A673 (cell line): Measurements from ENCODE around the gene TERT. TPM values are rescaled to one million over a fixed set of nuclear protein-coding genes. Genes with fewer than 3 reads are reported as not detected.

Experiments used
- BruUV-seq: library from RNA; stranded (reverse); fragments of 400-500 nt; replicated peaks from 2 replicates; lab custom pipeline; 2021; lab: Mats Ljungman, UMichigan
- CTCF ChIA-PET: fragments of 300-600 bp; sonication (Branson Sonifier 250); formaldehyde crosslinking; loops from one replicate; lab custom pipeline; 2022; ENCODE audit warnings: antibody characterized with exemption; lab: Charles Lee
- POLR2A ChIA-PET: fragments of 300-600 bp; sonication (Branson Sonifier 250); formaldehyde crosslinking; loops from one replicate; lab custom pipeline; 2022; ENCODE audit warnings: antibody characterized with exemption; ENCODE audit not compliant: low non-redundant PET; lab: Charles Lee
- DNase-seq: peaks from one replicate; pipeline ENCODE4 v3.0.0-alpha.2; 2015; ENCODE audit warnings: low spot score
- H3K27ac ChIP-seq: fragments of 200-600 bp; sonication (generic); 2 replicates; pipeline ENCODE4 v1.5.1; 2016; ENCODE audit warnings: mixed run types, low read depth, mild to moderate bottlenecking, mixed read lengths, antibody characterized with exemption, low read length; ENCODE audit not compliant: poor library complexity, severe bottlenecking
- H3K27me3 ChIP-seq: fragments of 200-600 bp; sonication (generic); replicated peaks from 2 replicates; pipeline ENCODE4 v1.6.1; 2017; ENCODE audit warnings: mixed run types, low read depth, mild to moderate bottlenecking, mixed read lengths, antibody characterized with exemption, low read length; ENCODE audit not compliant: insufficient read depth, poor library complexity
- H3K36me3 ChIP-seq: fragments of 200-600 bp; sonication (generic); 2 replicates; pipeline ENCODE4 v1.6.1; 2016; ENCODE audit warnings: mixed run types, mild to moderate bottlenecking, mixed read lengths, antibody characterized with exemption, low read length; ENCODE audit not compliant: insufficient read depth, poor library complexity, severe bottlenecking
- H3K4me1 ChIP-seq: fragments of 200-600 bp; sonication (generic); 2 replicates; pipeline ENCODE4 v1.6.1; 2017; ENCODE audit warnings: mixed run types, mild to moderate bottlenecking, mixed read lengths, antibody characterized with exemption, low read length; ENCODE audit not compliant: insufficient read depth, poor library complexity, severe bottlenecking
- H3K4me3 ChIP-seq: fragments of 200-600 bp; sonication (generic); 2 replicates; pipeline ENCODE4 v1.5.1; 2016; ENCODE audit warnings: low read depth, mixed run types, mild to moderate bottlenecking, mixed read lengths, low read length; ENCODE audit not compliant: poor library complexity, severe bottlenecking
- H3K9me3 ChIP-seq: fragments of 200-600 bp; sonication (generic); 2 replicates; pipeline ENCODE4 v1.6.1; 2016; ENCODE audit warnings: mixed run types, low read depth, mild to moderate bottlenecking, mixed read lengths, antibody characterized with exemption, low read length; ENCODE audit not compliant: poor library complexity, severe bottlenecking
- CTCF ChIP-seq: fragments of 300-800, 200-600 bp; sonication (generic); conservative IDR thresholded peaks from 2 replicates; pipeline ENCODE4 v1.5.1; 2017; ENCODE audit warnings: low read depth, mild to moderate bottlenecking, antibody characterized with exemption, low read length, moderate library complexity, mixed read lengths
- EZH2 ChIP-seq: fragments of 200-600 bp; sonication (generic); IDR thresholded peaks from 2 replicates; pipeline ENCODE4 v1.6.1; 2017; ENCODE audit warnings: borderline replicate concordance, low read depth, mild to moderate bottlenecking, mixed read lengths, antibody characterized with exemption, low read length; ENCODE audit not compliant: poor library complexity, severe bottlenecking
- intact Hi-C: fragments of 100-400 bp; cut with micrococcal nuclease; formaldehyde crosslinking; loops from one replicate; pipeline ENCODE4 v1.10.0; 2022; ENCODE audit not compliant: unreplicated experiment
- total RNA-seq: library from RNA; stranded (reverse); gene quantifications from 2 replicates; pipeline ENCODE4 v1.2.3, GENCODE V29; 2021

TERT gene
- total RNA-seq, 1 experiment from 2014 or later, result 14.2 TPM

GRCh38 chr5:1211701-1212100 is 83.2 kb downstream of the TERT start:
- intact Hi-C loops, result no loop called here
- ChIA-PET POLR2A (no interaction called here), CTCF (no interaction called here)
- no peak overlapping the region for H3K27ac ChIP-seq
- no peaks in the 10 kb centered on the region for H3K4me1 ChIP-seq
- H3K4me3 ChIP-seq, result no peak overlapping the region
- no peak for DNase-seq
- H3K36me3 ChIP-seq, result no peaks in the 10 kb centered on the region
- H3K9me3 ChIP-seq, result no peaks in the 10 kb centered on the region
- peaks cover 16% of the 10 kb centered on the region for H3K27me3 ChIP-seq
- TF ChIP-seq EZH2, result no peak
- TF ChIP-seq CTCF, result no peak
- no TSS peak for BruUV-seq

GRCh38 chr5:1210832-1211251 is 84.0 kb downstream of the TERT start:
- no peaks in the 10 kb centered on the region for H3K36me3 ChIP-seq
- POLR2A ChIA-PET, result no interaction called here
- DNase-seq, result no peak
- no TSS peak for BruUV-seq
- H3K27me3 ChIP-seq, result peaks cover 25% of the 10 kb centered on the region
- no peaks in the 10 kb centered on the region for H3K4me1 ChIP-seq
- TF ChIP-seq EZH2 (no peak), CTCF (no peak)
- intact Hi-C loops, result no loop called here
- H3K4me3 ChIP-seq, result no peak overlapping the region
- CTCF ChIA-PET, result no interaction called here
- no peaks in the 10 kb centered on the region for H3K9me3 ChIP-seq
- H3K27ac ChIP-seq, result no peak overlapping the region

- ChIA-PET CTCF (no interaction called here), POLR2A (no interaction called here)
- no peaks in the 10 kb centered on the region for H3K36me3 ChIP-seq
- BruUV-seq, result no TSS peak
- TF ChIP-seq EZH2 (no peak), CTCF (no peak)
- intact Hi-C loops, result no loop called here
- no peak overlapping the region for H3K4me3 ChIP-seq
- peaks cover 32% of the 10 kb centered on the region for H3K27me3 ChIP-seq
- no peaks in the 10 kb centered on the region for H3K9me3 ChIP-seq
- H3K4me1 ChIP-seq, result no peaks in the 10 kb centered on the region
- H3K27ac ChIP-seq, result no peak overlapping the region
- DNase-seq, result no peak
Measured at GRCh38 chr5:1209896-1210776, 84.7 kb downstream of the TERT start.
